ENCODE data around the gene PGAP2.

GRCh38 chr11:3837793-3838192 is 29.4 kb downstream of the PGAP2 start:
- no peak for TF ChIP-seq POLR2A (IDR thresholded peaks at IDR 0.05)
- TF ChIP-seq EP300 (IDR thresholded peaks at IDR 0.05): no peak
